NB4 (cell line): ENCODE measurements around the gene ENPP6.

Source experiments
- CTCF ChIP-seq: IDR thresholded peaks from one replicate; pipeline ENCODE4 v1.5.1; 2012; ENCODE audit warnings: low read depth, low read length
- MAX ChIP-seq: IDR thresholded peaks from 2 replicates; pipeline ENCODE4 v1.6.1; 2011; ENCODE audit warnings: low read depth, low read length
- MYC ChIP-seq: IDR thresholded peaks from 2 replicates; pipeline ENCODE4 v1.6.1; 2011; ENCODE audit warnings: low read depth, low read length
- POLR2A ChIP-seq: IDR thresholded peaks from 2 replicates; pipeline ENCODE4 v1.6.1; 2011; ENCODE audit warnings: mild to moderate bottlenecking; ENCODE audit not compliant: insufficient read length; ENCODE audit errors: extremely low read depth

GRCh38 chr4:184217634-184218033 lies at the start of gene ENPP6:
- no peak for TF ChIP-seq POLR2A
- no peak for TF ChIP-seq CTCF
- no peak for TF ChIP-seq MYC
- no peak for TF ChIP-seq MAX
